GM21526 (cell line): Measurements from ENCODE around the gene STIM1.
"Not testable (repeated sequence)": the region's sequence is repeated elsewhere in the genome, so short reads cannot be mapped to it uniquely, and the experiment has no call there.

ENCODE experiments used
- ATAC-seq: cut with Tn5 transposase; IDR thresholded peaks from one replicate; pipeline ENCODE4 v1.9.1; 2021; ENCODE audit warnings: moderate library complexity; ENCODE audit not compliant: unreplicated experiment, low FRiP score

Gene STIM1

DNA sequence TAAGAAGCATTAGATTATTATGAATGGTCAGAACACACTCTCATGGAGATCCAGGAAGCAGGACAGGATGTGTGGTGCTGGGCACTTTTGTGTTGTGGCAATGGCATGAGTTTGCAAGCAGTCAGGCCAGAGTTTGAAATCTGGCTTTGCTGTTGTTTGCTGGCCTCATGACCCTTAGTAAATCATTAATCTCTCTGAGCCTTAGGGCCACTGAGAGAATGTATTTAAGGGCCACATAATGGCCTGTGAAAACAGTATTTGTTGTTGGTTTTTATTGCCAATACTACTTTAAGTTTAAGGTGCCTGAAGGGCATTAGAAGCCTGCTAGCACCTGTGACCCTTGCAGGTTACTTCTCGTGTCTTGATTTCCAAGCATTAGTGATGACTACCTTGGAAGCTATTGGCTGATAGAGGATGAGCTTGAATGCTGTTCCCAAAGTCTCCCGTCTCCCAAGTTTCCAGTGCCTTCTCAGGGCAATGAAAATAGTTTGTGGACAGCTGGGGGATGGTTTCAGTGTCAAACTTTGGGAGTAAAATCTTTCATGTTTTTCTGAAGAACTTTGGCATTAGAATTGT is 24.6 kb downstream of the STIM1 start:
- ATAC-seq: no peak

DNA sequence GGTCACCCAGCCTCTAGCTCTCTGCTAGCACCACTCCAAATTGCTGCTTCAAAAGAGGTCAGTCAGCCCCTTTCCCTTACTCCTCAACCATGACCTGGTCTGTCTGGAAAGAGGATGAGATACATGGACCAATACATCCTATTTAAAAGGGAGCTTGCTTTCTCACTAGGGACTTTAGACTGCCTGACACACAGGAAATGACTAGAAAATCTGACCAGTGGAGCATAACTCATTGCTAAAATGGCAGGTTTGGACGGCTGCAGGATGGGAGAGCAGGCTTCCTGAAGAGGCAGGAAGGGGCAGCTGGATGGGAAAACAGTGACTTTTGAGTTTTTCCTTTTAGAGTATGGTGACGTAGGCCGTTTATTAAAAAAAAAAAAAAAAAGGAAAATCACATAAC is 25.3 kb downstream of the STIM1 start:
- no peak for ATAC-seq

DNA sequence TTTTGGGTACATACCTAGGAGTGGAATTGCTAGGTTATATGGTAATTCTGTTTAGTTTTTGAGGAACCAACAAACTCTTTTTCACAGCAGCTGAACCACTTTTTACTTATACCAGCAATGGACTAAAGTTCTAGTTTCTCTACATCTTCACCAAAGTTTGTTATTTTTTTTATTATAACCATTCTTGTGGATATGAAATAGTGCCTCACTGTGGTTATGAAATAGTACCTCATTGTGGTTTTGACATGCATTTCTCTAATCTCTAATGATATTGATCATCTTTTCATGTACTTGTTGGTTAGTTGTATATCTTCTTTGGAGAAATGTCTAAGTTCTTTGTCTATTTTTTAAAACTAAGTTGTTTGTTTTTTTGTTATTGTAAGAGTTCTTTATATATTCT is 27.2 kb downstream of the STIM1 start:
- ATAC-seq: no peak

DNA sequence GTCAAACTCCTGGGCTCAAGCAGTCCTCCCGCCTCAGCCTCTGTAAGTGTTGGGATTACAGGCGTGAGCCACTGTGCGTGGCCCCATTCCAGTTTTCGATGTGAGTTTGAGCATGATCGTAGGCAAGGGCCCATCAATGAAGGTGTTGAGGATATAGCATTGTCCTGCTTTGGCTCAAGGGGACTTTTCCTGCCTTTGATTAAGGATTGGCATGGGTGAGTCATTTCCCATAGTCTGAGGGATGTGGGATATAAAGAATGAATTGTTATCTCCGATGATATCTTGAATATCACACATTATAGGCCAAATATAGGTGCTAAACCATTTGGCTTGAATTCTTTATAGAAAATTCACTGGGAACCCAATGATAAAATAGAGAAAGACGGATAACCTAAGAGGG is 30.4 kb downstream of the STIM1 start:
- no peak for ATAC-seq

DNA sequence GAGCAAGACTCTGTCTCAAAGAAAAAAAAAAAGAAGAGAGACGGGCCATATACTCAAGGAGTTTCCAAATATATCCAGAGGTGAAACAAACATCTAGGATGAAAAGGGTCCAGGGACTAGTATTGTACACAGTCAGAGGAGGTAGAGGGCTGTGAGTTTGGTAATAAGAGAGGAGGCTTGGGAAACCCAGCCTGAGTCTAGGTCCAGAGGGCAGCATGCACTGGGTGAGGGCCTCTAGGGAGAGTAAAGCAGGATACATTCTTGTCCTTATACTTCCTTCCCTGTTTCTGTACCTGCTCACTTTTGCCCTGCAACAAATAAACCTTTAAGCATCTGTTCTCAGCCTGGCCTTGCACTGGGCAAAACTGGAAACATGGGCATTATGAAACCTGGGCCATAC is 31.5 kb downstream of the STIM1 start:
- ATAC-seq: no peak

DNA sequence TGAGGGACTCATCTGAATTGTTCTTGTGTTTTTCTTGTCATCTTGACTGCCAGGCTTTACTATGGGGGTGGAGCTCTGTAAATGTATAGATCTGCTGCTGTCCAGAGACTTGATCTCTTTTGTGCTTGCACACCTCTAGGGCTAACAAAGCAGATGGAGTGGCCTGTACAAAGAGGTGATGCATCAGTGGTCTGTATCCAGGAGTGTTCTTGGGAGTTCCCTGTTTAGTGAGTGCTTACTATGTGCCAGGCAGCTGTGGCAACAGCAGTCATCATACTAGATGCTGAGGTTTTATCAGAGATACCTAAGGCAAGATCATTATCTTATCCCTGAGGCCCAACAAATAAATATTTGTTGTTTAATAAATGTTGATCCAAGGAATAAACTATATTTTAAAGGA is 33.4 kb downstream of the STIM1 start:
- no peak for ATAC-seq

DNA sequence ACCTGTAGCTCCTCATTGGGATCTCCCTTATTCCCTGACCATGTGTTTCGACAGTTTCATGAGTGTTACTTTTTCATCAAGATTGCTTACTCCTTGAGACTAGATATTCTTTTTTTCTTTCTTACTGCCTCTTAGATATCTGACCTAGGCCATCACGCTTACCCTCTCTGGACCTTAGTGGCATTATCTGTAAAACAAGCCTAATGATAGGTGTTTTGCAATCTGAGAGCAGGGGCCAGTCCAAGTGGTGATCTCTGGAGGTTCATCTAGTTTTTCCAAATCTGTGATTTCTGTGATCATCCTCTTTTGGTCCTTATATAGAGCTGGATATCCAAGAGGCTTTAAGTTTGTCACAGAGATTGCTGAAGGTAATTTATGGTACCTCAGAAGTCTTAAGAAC is 34.5 kb downstream of the STIM1 start:
- no peak for ATAC-seq

DNA sequence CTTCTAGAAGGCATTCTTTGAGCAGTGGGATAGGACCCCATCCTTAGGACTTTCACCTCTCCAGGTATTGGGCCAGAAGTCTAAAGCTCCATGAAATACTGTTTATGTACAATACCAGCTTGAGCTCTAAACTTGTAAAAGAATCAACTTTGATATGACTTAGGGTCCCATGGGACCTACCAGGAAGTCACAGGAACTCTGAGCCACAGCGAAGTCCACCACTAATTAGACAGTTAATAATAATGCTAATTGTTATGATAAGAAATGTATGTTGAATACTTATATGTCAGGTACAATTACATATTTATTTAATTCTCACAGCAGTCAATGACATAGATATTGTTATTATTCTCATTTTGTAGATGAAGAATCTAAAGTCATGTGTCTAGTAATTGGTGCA is 35.3 kb downstream of the STIM1 start:
- ATAC-seq: no peak

DNA sequence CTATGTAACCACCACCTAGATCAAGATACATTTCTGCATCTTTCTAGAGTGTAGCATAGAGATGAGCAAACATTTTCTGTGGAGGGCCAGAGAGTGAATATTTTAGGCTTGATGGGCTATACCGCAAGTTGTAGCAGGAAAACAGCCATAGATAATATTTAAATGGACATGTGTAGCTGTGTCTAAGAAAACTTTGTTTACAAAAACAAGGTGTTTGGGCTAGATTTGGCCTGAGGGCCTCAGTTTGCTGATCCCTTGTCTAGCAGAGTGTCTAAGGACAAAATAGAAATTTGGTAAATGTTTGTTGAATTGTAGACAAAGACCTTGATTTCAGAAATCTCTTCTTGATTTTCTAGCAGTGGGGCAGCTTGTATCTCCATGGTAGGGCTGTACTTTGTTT is 36.3 kb downstream of the STIM1 start:
- no peak for ATAC-seq

DNA sequence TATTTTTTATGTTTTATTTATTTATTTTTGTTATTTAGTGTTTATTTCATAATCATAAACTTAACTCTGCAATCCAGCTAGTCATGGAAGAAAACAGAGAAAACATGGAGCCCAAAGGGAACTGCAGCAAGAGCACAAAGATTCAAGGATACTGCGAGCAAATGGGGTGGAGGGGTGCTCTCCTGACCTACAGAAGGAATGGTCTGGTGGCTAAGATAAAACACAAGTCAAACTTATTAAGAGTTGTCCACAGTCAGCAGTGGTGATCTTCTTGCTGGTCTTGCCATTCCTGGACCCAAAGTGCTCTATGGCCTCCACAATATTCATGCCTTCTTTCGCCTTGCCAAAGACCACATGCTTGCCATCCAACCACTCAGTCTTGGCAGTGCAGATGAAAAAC is 36.7 kb downstream of the STIM1 start:
- no peak for ATAC-seq

DNA sequence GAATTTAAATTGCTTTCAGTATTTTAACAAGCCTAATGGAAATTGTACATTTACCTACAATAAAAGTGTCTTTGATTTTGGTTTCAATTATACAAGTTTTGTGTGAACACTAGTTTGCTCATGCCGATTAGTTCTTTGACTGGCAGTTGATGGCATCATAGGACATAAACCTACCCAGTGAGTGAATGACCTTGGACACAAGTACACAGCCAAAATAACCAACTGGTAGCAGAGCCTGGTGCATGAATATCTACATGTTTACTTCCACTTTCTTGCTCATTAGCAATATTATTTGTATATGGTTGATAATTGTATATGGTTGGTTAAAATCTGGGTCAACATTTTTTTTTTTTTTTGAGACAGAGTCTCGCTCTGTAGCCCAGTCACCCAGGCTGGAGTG is 37.8 kb downstream of the STIM1 start:
- ATAC-seq: peak; percentile 11

DNA sequence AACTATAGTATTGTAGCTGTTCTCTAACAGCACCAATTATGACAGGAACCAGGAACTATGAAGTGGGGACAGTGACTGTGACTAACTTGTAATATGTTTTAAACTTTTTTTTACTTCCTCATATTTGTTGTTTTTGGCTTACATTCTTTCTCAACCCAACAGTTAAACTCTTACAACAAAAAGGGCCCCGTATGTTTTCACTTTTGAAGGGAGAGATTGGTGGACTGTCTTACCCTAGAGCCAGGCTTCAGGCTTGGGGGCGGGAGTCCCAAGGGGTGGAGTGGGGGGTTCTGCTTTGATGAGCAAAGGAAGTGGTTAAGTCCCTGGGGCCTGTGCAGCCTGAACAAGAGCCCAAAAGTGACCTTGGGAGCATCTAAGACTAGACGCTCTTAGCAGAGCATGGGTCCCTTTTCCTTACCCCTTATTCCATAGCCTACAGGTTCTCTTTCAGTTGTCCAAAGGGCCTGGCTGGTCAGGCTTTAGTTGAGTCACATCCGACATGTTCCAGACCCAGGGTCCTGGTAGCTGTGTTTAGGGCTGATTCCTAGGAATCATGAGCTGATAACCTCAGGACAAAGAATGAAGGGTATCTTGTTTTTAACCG is 38.8 kb downstream of the STIM1 start:
- ATAC-seq: peak; percentile 97

DNA sequence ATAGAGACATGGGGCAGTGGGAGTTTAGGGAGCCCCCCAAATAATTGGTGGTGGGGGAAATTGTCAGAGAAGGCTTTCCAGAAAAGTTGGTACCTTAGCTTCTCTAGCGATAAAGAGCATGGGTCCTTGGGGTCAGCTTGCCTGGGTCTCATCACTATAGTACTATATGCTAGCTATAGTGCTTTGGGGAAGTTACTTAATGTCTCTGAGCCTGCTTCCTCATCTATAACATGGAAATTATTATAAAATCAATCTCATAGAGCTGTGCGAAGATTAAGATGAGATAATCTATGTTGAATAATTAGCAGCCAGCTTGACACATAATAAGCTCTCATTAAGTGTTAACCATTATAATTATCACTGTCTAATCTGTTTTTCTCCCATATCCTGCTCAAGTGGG is 41.2 kb downstream of the STIM1 start:
- ATAC-seq: no peak

DNA sequence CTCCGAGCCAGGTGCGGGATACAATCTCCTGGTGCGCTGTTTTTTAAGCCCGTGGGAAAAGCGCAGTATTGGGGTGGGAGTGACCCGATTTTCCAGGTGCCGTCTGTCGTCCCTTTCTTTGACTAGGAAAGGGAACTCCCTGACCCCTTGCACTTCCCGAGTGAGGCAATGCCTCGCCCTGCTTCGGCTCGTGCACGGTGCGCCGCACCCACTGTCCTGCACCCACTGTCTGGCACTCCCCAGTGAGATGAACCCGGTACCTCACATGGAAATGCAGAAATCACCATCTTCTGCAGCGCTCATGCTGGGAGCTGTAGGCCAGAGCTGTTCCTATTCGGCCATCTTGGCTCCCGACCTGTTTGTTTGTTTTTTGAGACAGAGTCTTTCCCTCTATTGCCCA is 44.8 kb downstream of the STIM1 start:
- ATAC-seq: not testable (repeated sequence)

DNA sequence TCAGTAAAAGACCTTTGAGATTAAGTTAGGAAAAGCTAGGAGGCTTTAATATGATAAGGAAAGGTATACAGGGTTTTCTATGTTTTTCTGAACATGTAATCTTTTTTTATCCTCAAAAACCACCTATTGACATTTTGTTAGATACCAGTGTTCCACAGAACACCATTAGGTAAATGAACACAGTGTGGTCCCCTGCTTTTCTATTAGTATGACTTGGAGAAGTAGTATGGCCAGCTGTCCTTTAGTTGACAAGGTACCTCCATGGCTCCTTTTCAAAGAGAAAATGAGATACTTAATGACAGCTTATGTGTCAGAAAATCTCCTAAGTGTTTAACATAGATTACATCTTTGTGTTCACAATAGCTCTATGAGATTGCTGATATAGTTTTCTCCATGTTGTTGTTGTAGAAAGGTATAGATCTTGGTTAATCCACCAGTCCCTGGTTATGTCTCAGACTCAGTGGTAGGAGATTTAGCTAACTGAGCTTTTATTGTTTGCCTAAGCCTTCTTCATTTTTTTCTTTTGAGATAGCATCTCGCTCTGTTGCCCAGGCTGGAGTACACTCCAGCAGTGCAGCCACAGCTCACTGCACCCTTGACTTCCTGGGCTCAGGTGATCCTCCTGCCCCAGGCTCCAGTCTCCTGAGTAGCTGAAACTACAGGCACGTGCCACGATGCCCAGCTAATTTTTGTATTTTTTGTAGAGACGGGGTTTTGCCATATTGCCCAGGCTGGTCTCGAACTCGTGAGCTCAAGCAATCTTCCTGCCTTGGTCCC is 46.0 kb downstream of the STIM1 start:
- ATAC-seq: no peak

DNA sequence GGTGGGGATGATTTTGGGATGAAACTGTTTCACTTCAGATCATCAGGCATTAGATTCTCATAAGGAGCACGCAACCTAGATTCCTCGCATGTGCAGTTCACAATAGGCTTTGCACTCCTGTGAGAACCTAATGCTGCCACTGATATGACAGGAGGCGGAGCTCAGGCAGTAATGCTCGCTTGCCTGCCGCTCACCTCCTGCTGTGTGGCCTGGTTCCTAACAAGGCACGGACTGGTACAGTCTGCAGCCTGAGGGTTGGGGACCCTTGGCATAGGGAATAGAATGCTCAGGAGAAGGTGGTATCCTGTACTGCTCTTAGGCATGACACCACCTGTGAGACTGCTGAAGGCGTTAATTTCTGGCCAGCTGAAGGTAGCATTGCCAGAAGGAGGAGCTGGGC is 47.0 kb downstream of the STIM1 start:
- no peak for ATAC-seq

DNA sequence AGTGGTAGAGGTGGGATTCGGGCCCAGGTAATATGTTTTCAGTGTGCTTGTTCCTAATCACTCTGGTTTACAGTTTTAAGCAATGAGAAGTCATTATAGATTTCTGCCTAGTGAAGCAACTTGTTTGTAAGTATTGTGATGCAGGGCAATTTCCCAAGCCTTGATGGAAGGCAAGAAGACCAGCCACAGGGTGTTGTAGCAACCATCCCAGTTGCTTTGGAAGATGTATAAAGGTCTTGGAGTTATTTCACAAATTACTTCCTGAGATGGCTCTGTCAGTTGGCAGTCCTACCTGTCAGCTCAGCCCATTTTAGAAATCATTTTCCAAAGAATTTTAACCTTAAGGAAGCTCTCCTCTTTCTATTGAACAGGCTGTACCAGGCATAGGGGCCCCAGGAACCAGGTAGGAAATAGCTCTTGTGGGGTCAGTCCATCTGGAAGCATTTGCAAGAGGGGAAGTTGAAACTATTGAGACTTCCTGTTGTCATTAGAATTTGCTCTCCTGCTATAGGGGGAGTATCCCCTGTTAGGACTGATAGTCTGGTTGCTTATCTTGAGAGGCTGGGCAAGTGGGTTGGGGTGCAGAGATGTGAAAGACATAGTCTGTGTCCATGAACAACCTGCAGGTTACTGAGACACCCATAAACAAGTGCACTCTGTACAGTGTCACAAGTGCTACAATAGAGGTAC is 47.9 kb downstream of the STIM1 start:
- no peak for ATAC-seq

DNA sequence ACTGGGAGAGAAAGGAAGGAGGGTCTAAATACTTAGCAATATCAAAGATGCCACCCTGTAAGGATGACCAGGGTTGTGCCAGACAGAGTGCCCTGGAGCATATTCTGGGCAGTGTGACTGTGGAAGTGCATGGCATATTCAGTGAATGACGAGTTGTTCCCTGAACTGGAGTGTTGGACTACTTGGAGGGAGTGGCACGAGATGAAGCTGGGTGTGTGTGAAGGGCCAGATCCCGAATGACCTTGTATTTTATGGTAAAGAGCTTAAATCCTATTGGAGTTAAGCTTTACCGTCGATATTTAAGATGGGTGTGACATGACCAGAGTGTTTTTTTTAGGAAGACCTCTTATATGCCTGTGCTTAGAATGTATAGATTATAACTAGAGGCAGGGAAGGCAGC is 48.8 kb downstream of the STIM1 start:
- no peak for ATAC-seq

DNA sequence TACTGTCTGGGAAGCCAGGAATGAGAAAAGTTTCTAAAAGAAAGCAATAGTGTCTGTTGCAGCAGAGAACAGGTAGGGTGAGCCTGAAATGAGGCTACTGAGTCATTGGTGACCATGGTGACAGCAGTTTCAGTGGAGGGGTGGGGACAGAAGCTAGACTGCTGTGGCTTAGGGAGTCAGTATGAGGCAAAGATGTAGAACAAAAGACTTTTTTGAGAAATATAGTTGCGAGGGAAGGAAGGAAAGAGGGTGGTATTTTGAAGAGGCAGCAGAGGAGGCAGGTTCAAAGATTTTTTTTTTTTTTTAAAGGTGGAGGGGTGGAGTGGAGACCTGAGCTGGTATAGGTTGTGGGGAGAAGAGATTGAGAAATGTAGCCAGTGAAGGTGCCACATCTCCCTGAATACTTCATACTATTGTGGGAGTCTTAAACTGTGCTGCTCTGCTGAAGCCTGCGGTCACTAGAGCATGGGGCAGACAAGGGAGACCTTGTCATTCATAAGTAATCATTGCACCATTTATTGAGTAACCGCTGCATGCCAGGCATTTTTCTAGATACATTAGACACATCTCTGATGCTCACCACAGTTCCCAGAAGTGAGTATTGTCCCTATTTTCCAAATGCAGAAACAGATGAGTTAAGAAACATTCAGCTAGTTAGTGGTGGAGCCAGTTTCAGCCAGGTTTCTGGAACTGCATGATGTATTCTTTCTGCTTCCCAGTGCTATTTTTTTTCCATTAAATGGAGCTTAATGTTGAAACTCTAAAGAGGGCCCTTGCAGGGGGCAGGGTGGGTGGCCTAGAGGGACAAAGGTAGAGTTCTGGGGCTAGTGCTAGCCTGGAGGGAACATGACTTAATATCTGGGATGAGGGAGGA is 49.9 kb downstream of the STIM1 start:
- ATAC-seq: no peak

DNA sequence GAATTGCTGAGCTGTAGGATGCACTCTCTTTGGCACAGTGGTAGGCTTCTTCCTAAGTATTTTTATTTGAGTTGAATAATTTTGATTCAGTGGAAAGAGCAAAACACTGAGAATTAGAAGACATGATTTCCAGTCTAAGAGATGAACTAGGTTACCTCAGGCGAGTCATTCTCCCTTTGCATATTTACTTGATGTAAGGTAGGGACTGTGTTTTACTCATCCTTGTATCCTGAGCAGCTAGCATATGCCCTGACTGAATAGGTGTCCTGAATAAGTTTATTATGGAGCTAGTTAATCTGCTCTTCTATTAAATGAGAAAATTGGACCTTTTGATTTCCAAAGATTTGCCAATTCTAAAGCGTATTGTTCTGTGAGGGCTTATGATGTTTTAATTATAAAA is 50.7 kb downstream of the STIM1 start:
- no peak for ATAC-seq

DNA sequence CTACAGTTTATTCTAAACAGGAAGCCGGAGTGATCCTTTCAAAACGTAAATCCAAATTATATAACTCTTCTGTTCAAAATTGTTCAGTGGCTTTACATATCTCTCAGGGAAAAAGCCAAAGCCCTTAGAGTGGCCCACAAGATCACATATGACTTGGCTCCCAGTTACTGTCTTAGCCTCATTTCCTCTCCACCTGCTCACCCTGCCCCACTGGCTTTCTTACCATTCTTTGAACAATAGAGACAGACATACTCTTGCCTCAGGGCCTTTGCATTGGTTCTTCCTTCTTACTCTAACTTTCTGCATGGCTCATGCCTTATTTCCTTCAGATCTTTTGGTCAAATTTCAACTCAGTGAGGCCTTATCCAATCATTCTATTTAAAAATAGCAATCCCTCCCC is 52.1 kb downstream of the STIM1 start:
- ATAC-seq: no peak
